Thyroid gland (tissue), 4 donors: ENCODE measurements around the gene NDUFA7. TPM values are rescaled to one million over a fixed set of nuclear protein-coding genes. Genes with fewer than 3 reads are reported as not detected.

ENCODE experiments used
- DNase-seq, 2 donors: peaks; one replicate each; pipeline ENCODE4 v3.0.0-alpha.2; 2019
- H3K27ac ChIP-seq, 3 donors: fragments of 200-600 bp; sonication (generic); 1 replicate in 2 of 3; 2 replicates in 1 of 3; pipeline ENCODE4 v1.5.1; 2016 to 2019; ENCODE audit warnings: mild to moderate bottlenecking in 1 of 3, moderate library complexity in 1 of 3
- H3K27me3 ChIP-seq: fragments of 200-600 bp; sonication (generic); one replicate; pipeline ENCODE4 v1.5.1; 2019
- H3K36me3 ChIP-seq, 2 donors: fragments of 200-600 bp; sonication (generic); one replicate each; pipeline ENCODE4 v1.5.1; 2016 to 2019
- H3K4me1 ChIP-seq, 2 donors: fragments of 200-600 bp; sonication (generic); one replicate each; pipeline ENCODE4 v1.5.1; 2017 to 2019
- H3K4me3 ChIP-seq, 3 donors: fragments of 200-600 bp; sonication (generic); replicated peaks in 1 of 3; 1 replicate in 2 of 3; 2 replicates in 1 of 3; pipeline ENCODE4 v1.5.1; 2016; ENCODE audit warnings: mild to moderate bottlenecking in 1 of 3
- H3K9me3 ChIP-seq: fragments of 200-600 bp; sonication (generic); one replicate; pipeline ENCODE4 v1.5.1; 2017
- CTCF ChIP-seq, 6 experiments: fragments of 200-600 bp in 3 of 6; fragments of 450-650 bp in 3 of 6; sonication (generic) in 3 of 6; IDR thresholded peaks; one replicate each; pipeline ENCODE4 v1.5.1; 2016 to 2019; ENCODE audit warnings: antibody characterized with exemption in 6 of 6, mild to moderate bottlenecking in 2 of 6, inconsistent platforms in 1 of 6, moderate library complexity in 1 of 6
- POLR2A ChIP-seq, 2 donors: fragments of 450-650 bp; IDR thresholded peaks; one replicate each; pipeline ENCODE4 v1.6.1; 2017; ENCODE audit warnings: antibody characterized with exemption in 2 of 2, mild to moderate bottlenecking in 2 of 2, moderate library complexity in 1 of 2
- WGBS, 2 donors: methylation state at CpG; one replicate each; pipeline ENCODE4 v1.1.5; 2017; 5-methylcytosine and 5-hydroxymethylcytosine counted together
- intact Hi-C: fragments of 100-400 bp; cut with DNase I; formaldehyde crosslinking; loops from one replicate; pipeline ENCODE4 v1.15.1; 2023
- total RNA-seq, 4 donors: library from RNA; depleted of rRNA; stranded (reverse); fragments of >200 nt; gene quantifications; one replicate each; pipeline ENCODE4 v1.2.3, GENCODE V29; 2016

NDUFA7 gene
- total RNA-seq, 4 donors from 2014 or later, result 3.8 to 39.7 (median 17.0) TPM

GRCh38 chr19:8311461-8312260, 9.5 kb downstream of the NDUFA7 start:
- 79 to 85% methylated on average over 15 to 16 of the region's 16 CpGs for WGBS, 2 donors
- intact Hi-C loops, result no loop called here
- TF ChIP-seq POLR2A (IDR thresholded peaks at IDR 0.05) (no peak), CTCF (IDR thresholded peaks at IDR 0.05) (no peak)
- Histone ChIP-seq H3K36me3 (peaks cover 24 to 29% of the 10 kb centered on the region in 2 donors), H3K4me3 (no peak overlapping the region), H3K9me3 (no peaks in the 10 kb centered on the region), H3K27ac (peak overlapping the region in 1 of 3 donors; percentile 20), H3K27me3 (no peaks in the 10 kb centered on the region), H3K4me1 (peaks cover 17 to 18% of the 10 kb centered on the region in 2 donors)
- DNase-seq, result no peak

- DNase-seq, result no peak
Observed at GRCh38 chr19:8310342-8311055, 10.7 kb downstream of the NDUFA7 start.

GRCh38 chr19:8308891-8309291, 12.3 kb downstream of the NDUFA7 start:
- Histone ChIP-seq H3K4me1 (peaks cover 17% of the 10 kb centered on the region in 2 donors), H3K27ac (no peak overlapping the region), H3K9me3 (no peaks in the 10 kb centered on the region), H3K27me3 (no peaks in the 10 kb centered on the region), H3K36me3 (peaks cover 9 to 11% of the 10 kb centered on the region in 2 donors), H3K4me3 (peak overlapping the region in 1 of 3 donors; percentile 49)
- intact Hi-C loops, result no loop called here
- 64 to 65% methylated on average over 15 to 17 of the region's 17 CpGs for WGBS, 2 donors
- no peak for DNase-seq
- TF ChIP-seq CTCF (IDR thresholded peaks at IDR 0.05), result no peak
- no peak for TF ChIP-seq POLR2A (IDR thresholded peaks at IDR 0.05)

More at GRCh38 chr19:8310342-8311055, 10.7 kb downstream of the NDUFA7 start:
- H3K27me3 ChIP-seq, result no peaks in the 10 kb centered on the region
- H3K9me3 ChIP-seq, result no peaks in the 10 kb centered on the region
- WGBS, 2 donors, result 95 to 97% methylated on average over 17 of the region's 17 CpGs
- peaks cover 20 to 26% of the 10 kb centered on the region in 2 donors for H3K36me3 ChIP-seq
- intact Hi-C loops, result no loop called here
- no peak overlapping the region for H3K27ac ChIP-seq
- H3K4me3 ChIP-seq, result no peak overlapping the region
- H3K4me1 ChIP-seq, result peaks cover 17% of the 10 kb centered on the region in 2 donors
- TF ChIP-seq POLR2A (IDR thresholded peaks at IDR 0.05), result no peak
- TF ChIP-seq CTCF (IDR thresholded peaks at IDR 0.05), result no peak

- Histone ChIP-seq H3K4me3 (peak within 1 kb of the TSS in 2 of 3 donors; percentile 11 to 49), H3K9me3 (no peaks in the 10 kb centered on the region), H3K27me3 (no peaks in the 10 kb centered on the region), H3K36me3 (peaks cover 9 to 11% of the 10 kb centered on the region in 2 donors), H3K27ac (peak within 1 kb of the TSS in 1 of 3 donors; percentile 16), H3K4me1 (peaks cover 17% of the 10 kb centered on the region in 2 donors)
- peak in 1 of 2 donors; percentile 58 for TF ChIP-seq POLR2A (IDR thresholded peaks at IDR 0.05)
- TF ChIP-seq CTCF (IDR thresholded peaks at IDR 0.05), result no peak
- intact Hi-C loops, result no loop called here
- peak; percentile 90 to 93 for DNase-seq
- WGBS, 2 donors, result 0 to 1% methylated on average over 28 to 30 of the region's 63 CpGs
Observed at GRCh38 chr19:8307965-8308866, 13.0 kb downstream of the NDUFA7 start, which contains the start of gene CD320. CD320 (minus strand) TSS chr19:8308358; CDS start chr19:8308290, 68 bp downstream.
